Measurements from ENCODE around the gene SPATA18. TPM values are rescaled to one million over a fixed set of nuclear protein-coding genes. Genes with fewer than 3 reads are reported as not detected.

The SPATA18 gene
- polyA plus RNA-seq, 1 donor from 2014 or later: 0.09 TPM

- Histone ChIP-seq H3K36me3 (ENCODE audit: insufficient read depth, low read length) (no peaks in the 10 kb centered on the region), H3K9ac (ENCODE audit: low read length) (no peak overlapping the region), H3K4me2 (ENCODE audit: low read length) (no peak overlapping the region), H3K27ac (ENCODE audit: low read length) (no peak overlapping the region), H3K9me2 (ENCODE audit: insufficient read depth, low read length) (no peaks in the 10 kb centered on the region), H2AFZ (ENCODE audit: low read depth, low read length) (no peak overlapping the region), H3F3A (ENCODE audit: insufficient read depth, low read length, poor library complexity, severe bottlenecking) (no peaks in the 10 kb centered on the region), H4K20me1 (ENCODE audit: insufficient read depth) (no peaks in the 10 kb centered on the region), H3K27me3 (ENCODE audit: insufficient read depth, low read depth, low read length) (no peaks in the 10 kb centered on the region), H3K4me3 (ENCODE audit: low read length) (no peak overlapping the region), H3K9me3 (ENCODE audit: low read length) (no peaks in the 10 kb centered on the region), H3K79me2 (replicated peaks; ENCODE audit: insufficient read depth, low read length) (no peaks in the 10 kb centered on the region)
- TF ChIP-seq, protein P1, sequence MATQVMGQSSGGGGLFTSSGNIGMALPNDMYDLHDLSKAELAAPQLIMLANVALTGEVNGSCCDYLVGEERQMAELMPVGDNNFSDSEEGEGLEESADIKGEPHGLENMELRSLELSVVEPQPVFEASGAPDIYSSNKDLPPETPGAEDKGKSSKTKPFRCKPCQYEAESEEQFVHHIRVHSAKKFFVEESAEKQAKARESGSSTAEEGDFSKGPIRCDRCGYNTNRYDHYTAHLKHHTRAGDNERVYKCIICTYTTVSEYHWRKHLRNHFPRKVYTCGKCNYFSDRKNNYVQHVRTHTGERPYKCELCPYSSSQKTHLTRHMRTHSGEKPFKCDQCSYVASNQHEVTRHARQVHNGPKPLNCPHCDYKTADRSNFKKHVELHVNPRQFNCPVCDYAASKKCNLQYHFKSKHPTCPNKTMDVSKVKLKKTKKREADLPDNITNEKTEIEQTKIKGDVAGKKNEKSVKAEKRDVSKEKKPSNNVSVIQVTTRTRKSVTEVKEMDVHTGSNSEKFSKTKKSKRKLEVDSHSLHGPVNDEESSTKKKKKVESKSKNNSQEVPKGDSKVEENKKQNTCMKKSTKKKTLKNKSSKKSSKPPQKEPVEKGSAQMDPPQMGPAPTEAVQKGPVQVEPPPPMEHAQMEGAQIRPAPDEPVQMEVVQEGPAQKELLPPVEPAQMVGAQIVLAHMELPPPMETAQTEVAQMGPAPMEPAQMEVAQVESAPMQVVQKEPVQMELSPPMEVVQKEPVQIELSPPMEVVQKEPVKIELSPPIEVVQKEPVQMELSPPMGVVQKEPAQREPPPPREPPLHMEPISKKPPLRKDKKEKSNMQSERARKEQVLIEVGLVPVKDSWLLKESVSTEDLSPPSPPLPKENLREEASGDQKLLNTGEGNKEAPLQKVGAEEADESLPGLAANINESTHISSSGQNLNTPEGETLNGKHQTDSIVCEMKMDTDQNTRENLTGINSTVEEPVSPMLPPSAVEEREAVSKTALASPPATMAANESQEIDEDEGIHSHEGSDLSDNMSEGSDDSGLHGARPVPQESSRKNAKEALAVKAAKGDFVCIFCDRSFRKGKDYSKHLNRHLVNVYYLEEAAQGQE (IDR thresholded peaks at IDR 0.05; ENCODE audit: borderline replicate concordance): no peak
These were observed 46.7 kb upstream of the SPATA18 start for GRCh38 chr4:52004414-52004813.

DNA sequence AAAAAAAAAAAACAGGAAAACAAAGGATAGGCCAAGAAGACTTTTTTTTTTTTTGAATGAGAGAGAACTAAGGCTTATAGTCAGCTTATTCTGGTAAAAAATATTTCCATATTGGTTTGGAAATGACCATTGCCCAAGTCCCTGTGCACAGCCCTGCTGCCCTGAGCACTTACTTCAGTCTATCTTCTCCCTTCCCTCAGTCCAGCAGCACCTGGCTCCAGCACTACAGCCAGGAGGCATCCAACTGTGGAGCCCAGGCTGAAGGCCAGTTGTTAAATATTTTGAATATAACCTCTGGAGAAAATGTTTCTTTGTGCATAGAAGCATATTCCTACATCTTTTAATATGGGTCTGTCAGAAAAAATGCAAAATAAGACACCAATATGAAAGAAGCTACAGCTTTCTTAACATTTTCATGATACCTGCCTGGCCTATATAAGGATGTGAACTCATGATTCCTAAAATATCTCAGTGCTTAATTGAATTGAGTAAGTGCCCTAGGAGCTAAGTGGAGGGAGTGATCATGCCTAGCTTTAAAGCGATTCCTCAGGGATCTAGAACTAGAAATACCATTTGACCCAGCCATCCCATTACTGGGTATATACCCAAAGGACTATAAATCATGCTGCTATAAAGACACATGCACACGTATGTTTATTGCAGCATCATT, 45.4 kb upstream of the SPATA18 start:
- no peak for TF ChIP-seq EP300 (conservative IDR thresholded peaks at IDR 0.05; ENCODE audit: poor library complexity, severe bottlenecking)
- no peak for TF ChIP-seq EZH2 (IDR thresholded peaks at IDR 0.05; ENCODE audit: borderline replicate concordance, insufficient read depth, low read length, poor library complexity, severe bottlenecking)
- TF ChIP-seq POLR2AphosphoS5 (IDR thresholded peaks at IDR 0.05): no peak
- no peak for TF ChIP-seq SMC3 (conservative IDR thresholded peaks at IDR 0.05; ENCODE audit: poor library complexity)
- TF ChIP-seq CTCF (IDR thresholded peaks at IDR 0.05; ENCODE audit: poor library complexity, severe bottlenecking): no peak
- no peak for TF ChIP-seq RAD21 (conservative IDR thresholded peaks at IDR 0.05)
- no peak for TF ChIP-seq MXI1 (conservative IDR thresholded peaks at IDR 0.05; ENCODE audit: poor library complexity, severe bottlenecking)
- no peaks in the 10 kb centered on the region for H3K9me2 ChIP-seq (ENCODE audit: insufficient read depth, low read length)
- no peak overlapping the region for H3K4me3 ChIP-seq (ENCODE audit: low read length)
- H3K4me2 ChIP-seq (ENCODE audit: low read length): no peak overlapping the region
- H3K9me3 ChIP-seq (ENCODE audit: low read length): no peaks in the 10 kb centered on the region
- no peak overlapping the region for H2AFZ ChIP-seq (ENCODE audit: low read depth, low read length)
- H4K20me1 ChIP-seq (ENCODE audit: insufficient read depth): no peaks in the 10 kb centered on the region
- peaks cover under 1% of the 10 kb centered on the region for H3K36me3 ChIP-seq (ENCODE audit: insufficient read depth, low read length)
- H3K79me2 ChIP-seq (replicated peaks; ENCODE audit: insufficient read depth, low read length): no peaks in the 10 kb centered on the region
- H3K27me3 ChIP-seq (ENCODE audit: insufficient read depth, low read depth, low read length): no peaks in the 10 kb centered on the region
- H3K27ac ChIP-seq (ENCODE audit: low read length): no peak overlapping the region
- no peaks in the 10 kb centered on the region for H3F3A ChIP-seq (ENCODE audit: insufficient read depth, low read length, poor library complexity, severe bottlenecking)
- no peak overlapping the region for H3K9ac ChIP-seq (ENCODE audit: low read length)

DNA sequence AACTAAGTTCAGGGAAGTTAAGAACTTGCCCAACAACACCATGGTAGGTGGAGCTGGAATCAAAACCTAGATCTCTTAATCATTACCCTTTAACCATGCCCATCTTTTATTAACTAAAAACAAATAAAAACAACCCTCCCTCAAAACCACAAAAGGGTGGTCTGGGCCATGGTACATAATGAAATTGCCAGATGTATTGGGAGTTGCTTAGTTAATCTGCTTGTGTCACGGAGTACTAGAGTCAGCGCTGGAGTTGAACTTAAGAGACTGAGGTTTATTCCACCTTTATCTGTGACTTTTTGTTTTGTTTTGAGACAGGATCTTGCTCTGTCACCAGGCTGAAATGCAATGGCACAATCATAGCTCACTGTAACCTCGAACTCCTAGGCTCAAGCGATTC, 44.2 kb upstream of the SPATA18 start:
- Histone ChIP-seq H3K4me2 (ENCODE audit: low read length) (no peak overlapping the region), H3K79me2 (replicated peaks; ENCODE audit: insufficient read depth, low read length) (no peaks in the 10 kb centered on the region), H3K27ac (ENCODE audit: low read length) (no peak overlapping the region), H3K36me3 (ENCODE audit: insufficient read depth, low read length) (peaks cover 4% of the 10 kb centered on the region), H4K20me1 (ENCODE audit: insufficient read depth) (no peaks in the 10 kb centered on the region), H3K9me2 (ENCODE audit: insufficient read depth, low read length) (no peaks in the 10 kb centered on the region), H3K4me3 (ENCODE audit: low read length) (no peak overlapping the region), H2AFZ (ENCODE audit: low read depth, low read length) (no peak overlapping the region), H3K27me3 (ENCODE audit: insufficient read depth, low read depth, low read length) (no peaks in the 10 kb centered on the region), H3K9ac (ENCODE audit: low read length) (no peak overlapping the region), H3F3A (ENCODE audit: insufficient read depth, low read length, poor library complexity, severe bottlenecking) (no peaks in the 10 kb centered on the region), H3K9me3 (ENCODE audit: low read length) (no peaks in the 10 kb centered on the region)
- no peak for TF ChIP-seq CTCF (IDR thresholded peaks at IDR 0.05; ENCODE audit: poor library complexity, severe bottlenecking)

All from neural cell (in vitro differentiated cells).